ENCODE results near the gene ORC3.

Gene ORC3

GRCh38 chr6:87586371-87587077 lies 3.4 kb upstream of the ORC3 start (continued):
- no peak for TF ChIP-seq ZSCAN4 (tag by site-specific recombination; IDR thresholded peaks at IDR 0.05)
- TF ChIP-seq ZNF776 (tag by site-specific recombination; IDR thresholded peaks at IDR 0.05; ENCODE audit: borderline replicate concordance), result no peak
- TF ChIP-seq ZNF473 (tag by site-specific recombination; IDR thresholded peaks at IDR 0.05), result no peak
- TF ChIP-seq ZNF354C (tag by site-specific recombination; IDR thresholded peaks at IDR 0.05; ENCODE audit: borderline replicate concordance, low read depth), result peak; percentile 88; the same call in 1 of the 2 replicates
- TF ChIP-seq ZNF513 (tag by site-specific recombination; IDR thresholded peaks at IDR 0.05), result no peak
- TF ChIP-seq ZNF426 (tag by site-specific recombination; IDR thresholded peaks at IDR 0.05), result peak; percentile 87
- peak; percentile 81; the same call in 1 of the 2 replicates for TF ChIP-seq ZNF292 (tag by site-specific recombination; IDR thresholded peaks at IDR 0.05; ENCODE audit: borderline replicate concordance, low read depth)
- TF ChIP-seq ZNF302 (tag by site-specific recombination; IDR thresholded peaks at IDR 0.05; ENCODE audit: low read depth), result no peak
- TF ChIP-seq ZNF175 (tag by site-specific recombination; IDR thresholded peaks at IDR 0.05), result no peak
- no peak for TF ChIP-seq ZNF514 (tag by site-specific recombination; IDR thresholded peaks at IDR 0.05)
- TF ChIP-seq FEZF1 (tag by site-specific recombination; IDR thresholded peaks at IDR 0.05), result no peak
- no peak for TF ChIP-seq GLI4 (tag by site-specific recombination; IDR thresholded peaks at IDR 0.05)
- TF ChIP-seq ZNF37A (tag by site-specific recombination; IDR thresholded peaks at IDR 0.05), result no peak
- no peak for TF ChIP-seq ZNF501 (tag by site-specific recombination; IDR thresholded peaks at IDR 0.05)
- TF ChIP-seq PRDM4 (tag by site-specific recombination; IDR thresholded peaks at IDR 0.05), result no peak
- TF ChIP-seq ZIC2 (tag by site-specific recombination; IDR thresholded peaks at IDR 0.05), result no peak
- no peak for TF ChIP-seq ZNF843 (tag by site-specific recombination; IDR thresholded peaks at IDR 0.05)
- TF ChIP-seq ZNF239 (tag by site-specific recombination; IDR thresholded peaks at IDR 0.05), result no peak
- TF ChIP-seq ZNF16 (tag by site-specific recombination; IDR thresholded peaks at IDR 0.05; ENCODE audit: low read depth), result no peak
- no peak for TF ChIP-seq YY2 (tag by site-specific recombination; IDR thresholded peaks at IDR 0.05)
- no peak for TF ChIP-seq HOXA7 (CRISPR knock-in tag; IDR thresholded peaks at IDR 0.05; ENCODE audit: borderline replicate concordance)
- no peak for TF ChIP-seq PBX3 (CRISPR knock-in tag; IDR thresholded peaks at IDR 0.05)
- no peak for TF ChIP-seq ZNF341 (tag by site-specific recombination; IDR thresholded peaks at IDR 0.05; ENCODE audit: low read depth)
- TF ChIP-seq EGR2 (tag by site-specific recombination; IDR thresholded peaks at IDR 0.05; ENCODE audit: low read depth), result no peak
- no peak for TF ChIP-seq ZNF48 (tag by site-specific recombination; IDR thresholded peaks at IDR 0.05)
- no peak for TF ChIP-seq ZNF280C (tag by site-specific recombination; IDR thresholded peaks at IDR 0.05)
- no peak for TF ChIP-seq PRDM1 (tag by site-specific recombination; IDR thresholded peaks at IDR 0.05)
- peak; percentile 44 for TF ChIP-seq ZNF654 (tag by site-specific recombination; IDR thresholded peaks at IDR 0.05; ENCODE audit: low read depth)
- no peak for TF ChIP-seq ZNF423 (tag by site-specific recombination; IDR thresholded peaks at IDR 0.05)
- no peak for TF ChIP-seq ZNF112 (tag by site-specific recombination; IDR thresholded peaks at IDR 0.05)
- TF ChIP-seq ZNF677 (tag by site-specific recombination; IDR thresholded peaks at IDR 0.05), result no peak
- TF ChIP-seq KLF16 (tag by site-specific recombination; IDR thresholded peaks at IDR 0.05), result no peak
- TF ChIP-seq ZNF585B (tag by site-specific recombination; IDR thresholded peaks at IDR 0.05), result no peak
- TF ChIP-seq WT1 (tag by site-specific recombination; IDR thresholded peaks at IDR 0.05), result no peak
